ENCODE data around the gene APOBEC3A.
"Not testable (repeated sequence)": the region's sequence is repeated elsewhere in the genome, so short reads cannot be mapped to it uniquely, and the experiment has no call there.

Gene APOBEC3A

DNA sequence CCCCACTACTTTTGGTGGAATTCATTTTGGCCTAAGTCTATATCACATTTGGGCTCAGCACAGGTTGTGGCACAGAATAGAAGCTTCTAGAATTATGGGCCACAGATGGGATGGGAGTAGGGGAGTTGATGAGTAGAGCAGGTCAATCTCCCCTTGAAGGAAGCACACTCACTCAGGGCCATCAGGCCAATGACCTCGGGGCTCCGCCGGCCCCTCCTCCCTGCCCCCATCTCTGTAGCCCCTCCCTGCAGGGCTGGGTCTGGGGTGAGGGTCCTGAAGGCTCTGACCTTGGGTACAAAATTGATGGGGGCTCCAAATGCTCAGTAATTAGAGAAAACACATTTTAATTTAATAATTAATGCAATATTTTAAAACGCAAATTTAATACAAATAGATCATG is 3.3 kb downstream of the APOBEC3A start:
- not testable (repeated sequence) for H3K36me3 ChIP-seq (ENCODE audit: control insufficient read depth, insufficient read depth, low read length); H3K9ac ChIP-seq (ENCODE audit: low read length); H3K27me3 ChIP-seq (ENCODE audit: control insufficient read depth, insufficient read depth, low read length); H3K4me3 ChIP-seq (ENCODE audit: low read depth, low read length); H3K9me3 ChIP-seq (ENCODE audit: control insufficient read depth, insufficient read depth, low read depth, low read length); H3K27ac ChIP-seq (ENCODE audit: low read depth, low read length); H3K4me1 ChIP-seq (ENCODE audit: control insufficient read depth, insufficient read depth, low read length)

DNA sequence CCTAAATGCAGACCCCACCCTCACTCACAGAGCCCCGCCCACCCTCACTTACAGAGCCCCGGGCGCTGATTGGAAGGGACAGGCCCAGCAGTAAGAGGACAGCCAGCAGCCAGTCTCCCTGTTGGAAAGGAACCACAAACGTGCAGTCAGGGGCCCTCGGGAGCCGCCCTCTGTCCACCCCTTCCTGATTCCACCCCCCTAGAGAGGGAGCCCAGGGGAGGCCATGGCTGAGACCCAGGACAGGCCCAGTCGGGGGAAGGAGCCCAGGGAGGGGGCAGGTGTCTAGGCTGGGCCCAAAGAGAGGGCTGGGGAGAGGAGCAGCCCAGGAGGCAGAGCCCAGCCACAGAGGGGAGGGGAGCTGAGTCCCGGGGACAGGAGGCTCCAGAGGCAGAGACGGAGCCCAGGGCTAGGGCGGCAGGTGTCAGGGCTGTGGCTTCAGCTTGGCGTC is 5.9 kb downstream of the APOBEC3A start:
- not testable (repeated sequence) for H3K9me3 ChIP-seq (ENCODE audit: control insufficient read depth, insufficient read depth, low read depth, low read length); H3K27me3 ChIP-seq (ENCODE audit: control insufficient read depth, insufficient read depth, low read length); H3K4me3 ChIP-seq (ENCODE audit: low read depth, low read length); H3K27ac ChIP-seq (ENCODE audit: low read depth, low read length); H3K9ac ChIP-seq (ENCODE audit: low read length); H3K36me3 ChIP-seq (ENCODE audit: control insufficient read depth, insufficient read depth, low read length)
- peaks cover 14% of the 10 kb centered on the region; the same call in 1 of the 2 replicates for H3K4me1 ChIP-seq (ENCODE audit: control insufficient read depth, insufficient read depth, low read length)

DNA sequence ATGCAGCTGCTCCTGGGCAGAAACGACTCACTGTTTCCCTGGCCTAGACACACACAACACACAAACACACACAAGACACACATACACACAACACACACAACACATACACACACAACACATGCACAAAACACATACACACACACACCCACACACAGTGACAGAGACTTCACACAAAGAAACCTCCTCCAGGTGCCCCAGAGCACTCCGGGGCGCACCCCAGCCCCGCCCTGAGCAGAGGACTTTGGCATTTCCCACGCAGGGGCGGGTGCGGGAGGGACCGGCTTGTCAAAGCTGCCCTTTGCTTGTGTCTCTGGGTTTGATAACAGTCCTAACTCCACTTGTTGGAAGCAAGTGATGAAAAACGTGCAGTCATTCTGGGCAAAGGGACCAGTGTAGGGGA is 6.5 kb downstream of the APOBEC3A start:
- no peak overlapping the region for H3K27ac ChIP-seq (ENCODE audit: low read depth, low read length)
- 0 out of 2 replicates have a peak, but pooled peaks cover 2% of the 10 kb centered on the region for H3K27me3 ChIP-seq (ENCODE audit: control insufficient read depth, insufficient read depth, low read length)
- H3K4me1 ChIP-seq (ENCODE audit: control insufficient read depth, insufficient read depth, low read length) = peaks cover 14% of the 10 kb centered on the region; the same call in 1 of the 2 replicates
- no peaks in the 10 kb centered on the region for H3K9me3 ChIP-seq (ENCODE audit: control insufficient read depth, insufficient read depth, low read depth, low read length)
- H3K9ac ChIP-seq (ENCODE audit: low read length) = no peak overlapping the region
- no peaks in the 10 kb centered on the region for H3K36me3 ChIP-seq (ENCODE audit: control insufficient read depth, insufficient read depth, low read length)
- no peak overlapping the region for H3K4me3 ChIP-seq (ENCODE audit: low read depth, low read length)

DNA sequence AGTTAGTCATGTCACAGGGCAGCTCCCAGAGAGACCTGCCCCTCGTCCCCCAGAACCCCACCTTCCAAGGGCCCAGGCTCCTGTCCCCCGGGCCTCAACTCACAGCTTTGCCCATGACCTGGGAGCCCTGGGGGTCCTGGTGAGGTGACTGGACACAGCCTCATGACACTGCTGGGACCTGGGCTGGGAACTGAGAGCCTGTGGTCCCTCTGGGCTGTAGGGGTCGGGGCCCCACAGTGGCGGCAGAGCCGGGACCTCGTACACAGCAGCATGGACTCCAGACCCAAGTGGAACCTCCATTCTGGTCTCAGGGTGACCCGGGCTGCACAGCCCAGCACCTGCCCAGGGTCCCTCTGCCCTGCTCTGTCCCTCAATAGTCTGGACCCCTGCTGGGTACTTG is 6.9 kb downstream of the APOBEC3A start:
- H3K9me3 ChIP-seq (ENCODE audit: control insufficient read depth, insufficient read depth, low read depth, low read length) = no peaks in the 10 kb centered on the region
- no peak overlapping the region for H3K27ac ChIP-seq (ENCODE audit: low read depth, low read length)
- H3K27me3 ChIP-seq (ENCODE audit: control insufficient read depth, insufficient read depth, low read length) = no peaks in the 10 kb centered on the region
- H3K36me3 ChIP-seq (ENCODE audit: control insufficient read depth, insufficient read depth, low read length) = no peaks in the 10 kb centered on the region
- H3K4me1 ChIP-seq (ENCODE audit: control insufficient read depth, insufficient read depth, low read length) = peaks cover 14% of the 10 kb centered on the region; the same call in 1 of the 2 replicates
- H3K9ac ChIP-seq (ENCODE audit: low read length) = no peak overlapping the region
- H3K4me3 ChIP-seq (ENCODE audit: low read depth, low read length) = no peak overlapping the region

DNA sequence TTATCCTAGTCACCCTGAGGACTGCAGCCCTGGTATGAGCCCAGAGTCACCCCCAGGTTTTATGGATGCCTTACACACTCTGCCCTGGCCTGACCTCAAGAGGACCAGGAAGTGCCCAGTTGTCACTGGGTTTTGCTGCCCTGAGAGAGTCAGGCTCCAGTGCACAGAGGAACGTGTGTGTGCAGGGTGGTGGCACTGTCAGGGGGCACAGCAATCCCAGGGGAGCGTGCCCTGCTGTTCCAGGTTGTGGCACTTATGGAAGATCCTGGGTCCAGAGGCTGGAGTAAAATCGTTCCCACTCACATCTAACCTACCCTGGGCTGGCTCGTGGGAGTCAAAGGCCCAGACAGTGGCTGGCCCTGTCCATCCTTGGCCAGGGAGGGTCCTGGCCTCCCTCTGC is 7.6 kb downstream of the APOBEC3A start:
- Histone ChIP-seq H3K36me3 (ENCODE audit: control insufficient read depth, insufficient read depth, low read length) (no peaks in the 10 kb centered on the region), H3K27ac (ENCODE audit: low read depth, low read length) (no peak overlapping the region), H3K9me3 (ENCODE audit: control insufficient read depth, insufficient read depth, low read depth, low read length) (no peaks in the 10 kb centered on the region), H3K27me3 (ENCODE audit: control insufficient read depth, insufficient read depth, low read length) (no peaks in the 10 kb centered on the region), H3K4me1 (ENCODE audit: control insufficient read depth, insufficient read depth, low read length) (peaks cover 14% of the 10 kb centered on the region; the same call in 1 of the 2 replicates), H3K9ac (ENCODE audit: low read length) (no peak overlapping the region), H3K4me3 (ENCODE audit: low read depth, low read length) (no peak overlapping the region)

DNA sequence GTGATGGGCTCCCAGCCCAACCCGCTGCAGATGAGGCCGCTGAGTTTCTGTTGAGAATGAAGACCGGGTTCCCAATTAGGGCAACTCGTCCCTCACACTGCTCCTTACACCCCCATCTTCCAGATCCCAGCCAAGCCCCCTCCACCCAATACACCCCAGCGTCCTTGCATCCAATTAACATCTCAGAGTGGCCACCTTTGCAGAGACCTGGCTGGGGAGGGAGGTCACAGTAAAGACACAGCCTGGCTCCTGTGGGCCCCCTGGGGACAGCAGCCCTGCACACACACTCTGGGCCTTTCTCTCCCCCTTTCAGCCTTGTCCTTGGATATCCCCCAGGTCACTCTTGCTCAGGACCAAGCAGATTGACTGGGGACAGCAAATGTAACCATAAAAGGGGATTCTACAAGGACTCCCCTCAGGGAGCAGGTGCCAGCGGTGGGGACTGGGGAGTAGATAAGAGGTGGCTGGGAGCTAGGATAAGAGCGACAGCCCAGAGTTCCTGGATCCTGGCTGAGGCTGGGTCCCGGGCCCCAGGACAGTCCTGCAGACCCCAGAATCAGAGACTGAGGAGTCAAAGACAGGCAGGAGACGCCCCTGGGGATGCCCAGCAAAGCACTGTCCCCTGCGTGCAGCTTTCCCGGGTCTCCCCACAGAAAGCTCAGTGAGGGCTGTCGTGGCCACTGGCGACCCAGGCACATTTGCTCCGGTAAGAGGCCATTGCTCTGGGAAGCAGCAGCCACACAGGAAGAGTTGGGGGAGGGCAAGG is 8.4 kb downstream of the APOBEC3A start:
- Histone ChIP-seq H3K4me3 (ENCODE audit: low read depth, low read length) (no peak overlapping the region), H3K27me3 (ENCODE audit: control insufficient read depth, insufficient read depth, low read length) (no peaks in the 10 kb centered on the region), H3K9me3 (ENCODE audit: control insufficient read depth, insufficient read depth, low read depth, low read length) (no peaks in the 10 kb centered on the region), H3K9ac (ENCODE audit: low read length) (no peak overlapping the region), H3K36me3 (ENCODE audit: control insufficient read depth, insufficient read depth, low read length) (no peaks in the 10 kb centered on the region), H3K27ac (ENCODE audit: low read depth, low read length) (no peak overlapping the region), H3K4me1 (ENCODE audit: control insufficient read depth, insufficient read depth, low read length) (peaks cover 14% of the 10 kb centered on the region; the same call in 1 of the 2 replicates)

DNA sequence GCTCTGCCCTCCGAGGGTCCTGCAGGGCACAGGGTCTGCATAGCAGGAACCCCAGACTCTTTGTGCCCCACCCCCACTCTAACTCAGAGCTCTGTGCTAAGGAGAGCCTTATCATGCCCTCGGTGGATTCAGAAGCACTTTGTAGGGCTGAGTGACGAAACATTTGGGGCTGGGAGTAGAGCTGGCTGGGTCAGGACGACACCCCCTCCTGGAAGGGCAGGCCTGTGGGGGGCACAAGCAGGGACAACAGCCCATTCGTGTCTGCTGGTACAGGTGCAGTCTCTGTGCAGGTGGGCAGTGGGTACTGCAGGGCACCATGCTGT is 8.9 kb downstream of the APOBEC3A start:
- no peaks in the 10 kb centered on the region for H3K36me3 ChIP-seq (ENCODE audit: control insufficient read depth, insufficient read depth, low read length)
- H3K27me3 ChIP-seq (ENCODE audit: control insufficient read depth, insufficient read depth, low read length) = no peaks in the 10 kb centered on the region
- no peak overlapping the region for H3K9ac ChIP-seq (ENCODE audit: low read length)
- peaks cover 14% of the 10 kb centered on the region; the same call in 1 of the 2 replicates for H3K4me1 ChIP-seq (ENCODE audit: control insufficient read depth, insufficient read depth, low read length)
- no peak overlapping the region for H3K4me3 ChIP-seq (ENCODE audit: low read depth, low read length)
- no peaks in the 10 kb centered on the region for H3K9me3 ChIP-seq (ENCODE audit: control insufficient read depth, insufficient read depth, low read depth, low read length)
- no peak overlapping the region for H3K27ac ChIP-seq (ENCODE audit: low read depth, low read length)

DNA sequence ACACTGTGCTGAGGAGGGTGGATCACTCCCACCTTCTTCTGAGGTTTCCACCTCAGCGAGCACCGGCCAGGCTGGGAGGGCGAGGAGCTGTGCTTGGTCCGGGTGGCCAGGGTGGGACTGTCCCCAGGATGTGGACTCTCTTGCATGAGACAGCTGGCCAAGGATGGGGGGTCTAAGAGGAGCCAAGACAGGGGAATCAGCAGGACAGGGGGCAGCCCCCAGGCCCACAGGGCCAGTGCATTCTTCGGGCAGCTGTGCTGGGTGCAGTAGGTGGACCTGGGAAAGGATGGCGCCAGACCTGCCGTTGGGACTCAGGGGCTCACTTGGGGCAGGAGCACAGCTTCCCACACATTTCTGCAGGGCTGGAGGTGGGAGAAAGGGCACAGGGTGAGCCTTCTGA is 9.5 kb downstream of the APOBEC3A start:
- Histone ChIP-seq H3K9ac (ENCODE audit: low read length) (no peak overlapping the region), H3K4me1 (ENCODE audit: control insufficient read depth, insufficient read depth, low read length) (peaks cover 14% of the 10 kb centered on the region; the same call in 1 of the 2 replicates), H3K9me3 (ENCODE audit: control insufficient read depth, insufficient read depth, low read depth, low read length) (no peaks in the 10 kb centered on the region), H3K27me3 (ENCODE audit: control insufficient read depth, insufficient read depth, low read length) (no peaks in the 10 kb centered on the region), H3K27ac (ENCODE audit: low read depth, low read length) (no peak overlapping the region), H3K4me3 (ENCODE audit: low read depth, low read length) (no peak overlapping the region), H3K36me3 (ENCODE audit: control insufficient read depth, insufficient read depth, low read length) (no peaks in the 10 kb centered on the region)

DNA sequence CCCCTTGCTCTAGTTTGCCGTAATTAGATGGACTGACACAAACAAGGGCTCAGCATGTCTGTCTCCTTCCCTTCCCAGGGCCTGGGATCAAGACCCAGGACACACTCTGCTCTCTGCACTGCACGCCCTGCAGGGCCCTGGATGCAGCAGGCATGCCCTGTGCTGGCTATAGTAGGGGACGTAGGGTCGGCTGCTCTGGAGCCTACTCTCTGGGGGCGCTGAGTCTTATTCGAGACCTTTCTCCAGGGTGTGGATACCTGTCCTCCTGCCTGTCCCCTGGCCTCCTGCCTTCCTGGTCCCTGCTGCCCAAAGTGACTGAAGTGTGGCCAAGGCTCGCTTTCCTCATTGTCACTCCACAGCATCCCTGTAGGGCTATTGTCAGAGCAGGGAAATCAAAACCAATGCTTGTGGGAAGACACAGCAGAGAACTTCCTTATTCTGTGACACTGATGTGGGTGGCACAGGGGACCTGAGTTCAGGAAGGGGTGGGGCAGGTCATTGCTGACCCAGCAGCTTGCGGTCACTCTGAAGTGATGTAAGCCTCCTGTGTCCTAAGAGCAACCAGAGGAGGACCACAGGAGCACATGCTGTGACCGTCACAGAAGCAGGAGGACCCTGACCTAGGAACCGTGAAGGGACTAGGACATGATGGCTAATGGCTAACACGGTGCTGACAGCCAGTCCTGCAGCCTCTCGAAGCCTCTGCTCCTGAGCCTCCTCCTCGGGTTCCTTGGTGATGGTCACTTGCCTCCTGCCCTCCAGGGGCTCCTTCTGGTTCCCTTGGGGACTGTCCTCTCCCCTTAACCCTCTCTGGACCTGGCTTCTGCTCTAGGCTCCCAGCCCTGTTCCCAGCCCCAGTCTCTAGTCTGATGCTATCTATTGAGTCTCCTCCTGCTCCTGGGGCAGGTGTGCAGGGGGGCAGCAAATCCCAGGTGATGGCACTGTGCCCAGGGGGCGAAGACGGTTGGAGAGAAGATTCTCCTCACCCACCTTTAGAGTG is 10.3 kb downstream of the APOBEC3A start:
- no peaks in the 10 kb centered on the region for H3K36me3 ChIP-seq (ENCODE audit: control insufficient read depth, insufficient read depth, low read length)
- no peak overlapping the region for H3K9ac ChIP-seq (ENCODE audit: low read length)
- peaks cover 14% of the 10 kb centered on the region; the same call in 1 of the 2 replicates for H3K4me1 ChIP-seq (ENCODE audit: control insufficient read depth, insufficient read depth, low read length)
- no peak overlapping the region for H3K4me3 ChIP-seq (ENCODE audit: low read depth, low read length)
- no peaks in the 10 kb centered on the region for H3K27me3 ChIP-seq (ENCODE audit: control insufficient read depth, insufficient read depth, low read length)
- no peaks in the 10 kb centered on the region for H3K9me3 ChIP-seq (ENCODE audit: control insufficient read depth, insufficient read depth, low read depth, low read length)
- no peak overlapping the region for H3K27ac ChIP-seq (ENCODE audit: low read depth, low read length)

DNA sequence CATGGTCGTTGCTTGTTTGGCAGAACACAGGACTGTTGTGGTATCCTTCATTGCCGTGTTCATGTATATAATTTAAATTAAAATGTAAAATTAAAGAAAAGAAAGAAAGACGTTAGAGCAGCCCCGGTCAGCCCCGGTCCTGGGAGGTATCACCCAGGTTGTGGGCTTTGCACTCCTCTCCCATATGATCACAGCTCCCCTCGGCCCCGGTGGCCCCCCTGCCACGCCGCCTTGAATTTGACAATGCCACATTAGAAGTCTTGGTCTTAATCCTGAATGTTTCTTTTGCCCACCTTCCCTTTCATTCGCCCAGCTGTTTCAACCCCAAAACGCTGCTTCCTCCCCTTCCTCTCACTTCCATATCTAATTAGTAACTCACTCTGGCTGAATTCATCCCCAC is 11.4 kb downstream of the APOBEC3A start:
- Histone ChIP-seq H3K9ac (ENCODE audit: low read length) (no peak overlapping the region), H3K4me3 (ENCODE audit: low read depth, low read length) (no peak overlapping the region)

DNA sequence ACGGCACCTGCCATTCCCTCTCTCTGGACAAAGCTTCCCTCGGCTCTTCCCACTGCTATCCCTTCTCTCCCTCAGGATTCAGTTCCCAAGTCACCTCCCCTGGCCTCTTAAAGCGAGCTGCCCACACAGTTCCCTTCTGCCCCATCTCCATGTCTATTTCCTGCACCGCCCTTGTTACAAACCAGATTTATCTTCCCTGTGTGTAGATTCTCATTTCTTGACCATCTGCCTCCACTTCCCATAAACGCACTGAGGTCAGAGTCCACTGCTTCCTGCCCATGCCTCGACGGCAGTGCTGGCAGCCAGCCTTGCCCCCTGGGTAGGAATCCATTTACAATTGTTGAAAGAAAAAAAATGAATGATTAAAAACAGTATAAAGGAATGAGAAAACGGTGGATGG is 13.1 kb downstream of the APOBEC3A start:
- H3K27ac ChIP-seq (ENCODE audit: low read depth, low read length) = no peak overlapping the region
- H3K36me3 ChIP-seq (ENCODE audit: control insufficient read depth, insufficient read depth, low read length) = no peaks in the 10 kb centered on the region
- H3K4me3 ChIP-seq (ENCODE audit: low read depth, low read length) = no peak overlapping the region
- H3K4me1 ChIP-seq (ENCODE audit: control insufficient read depth, insufficient read depth, low read length) = peaks cover 8% of the 10 kb centered on the region; the same call in 1 of the 2 replicates
- no peak overlapping the region for H3K9ac ChIP-seq (ENCODE audit: low read length)
- no peaks in the 10 kb centered on the region for H3K27me3 ChIP-seq (ENCODE audit: control insufficient read depth, insufficient read depth, low read length)
- 0 out of 2 replicates have a peak, but pooled peaks cover 8% of the 10 kb centered on the region for H3K9me3 ChIP-seq (ENCODE audit: control insufficient read depth, insufficient read depth, low read depth, low read length)

More for the DNA sequence above, 11.4 kb downstream of the APOBEC3A start:
- Histone ChIP-seq H3K9me3 (ENCODE audit: control insufficient read depth, insufficient read depth, low read depth, low read length) (no peaks in the 10 kb centered on the region), H3K36me3 (ENCODE audit: control insufficient read depth, insufficient read depth, low read length) (no peaks in the 10 kb centered on the region), H3K27ac (ENCODE audit: low read depth, low read length) (no peak overlapping the region), H3K4me1 (ENCODE audit: control insufficient read depth, insufficient read depth, low read length) (peaks cover 13% of the 10 kb centered on the region; the same call in 1 of the 2 replicates), H3K27me3 (ENCODE audit: control insufficient read depth, insufficient read depth, low read length) (no peaks in the 10 kb centered on the region)
